GM15510 (cell line): Measurements from ENCODE around the gene NME7.

Source experiments
- POLR2A ChIP-seq: IDR thresholded peaks from 3 replicates; pipeline ENCODE4 v1.6.1; 2011; ENCODE audit warnings: borderline replicate concordance; ENCODE audit not compliant: insufficient read length; ENCODE audit errors: extremely low read depth

NME7 gene

DNA sequence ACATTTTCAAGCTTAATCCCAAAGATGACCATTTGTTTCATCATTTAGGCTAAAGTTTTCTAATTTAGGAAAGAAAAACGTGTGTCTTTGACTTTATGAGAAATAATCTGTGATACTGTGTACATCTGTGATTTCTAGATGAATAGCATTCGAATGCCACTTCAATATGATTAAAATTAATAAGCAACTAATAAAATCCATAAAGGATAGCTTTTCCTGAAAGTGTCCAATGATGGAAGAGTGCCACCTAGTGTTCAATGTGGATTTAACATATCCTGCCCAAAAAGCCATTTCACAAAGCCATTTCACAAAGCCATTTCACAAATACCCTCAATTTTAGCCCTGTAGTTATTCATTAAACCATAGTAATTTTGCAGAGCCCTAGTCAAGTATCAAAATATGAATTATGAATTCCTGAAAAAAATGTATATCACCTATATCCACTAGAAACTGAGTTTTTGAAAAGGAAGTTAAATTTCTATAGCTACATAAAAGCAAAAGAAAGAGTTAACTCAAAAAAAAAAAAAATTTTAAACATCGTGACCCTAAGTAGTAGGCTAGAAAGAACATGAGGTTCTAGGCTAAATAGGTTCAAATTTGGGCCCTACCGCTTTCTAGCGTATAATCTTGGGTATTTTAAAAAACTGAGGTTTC lies 19.1 kb downstream of the NME7 start:
- no peak for TF ChIP-seq POLR2A

- no peak for TF ChIP-seq POLR2A
Observed at GRCh38 chr1:169347688-169348382, 19.8 kb downstream of the NME7 start.

DNA sequence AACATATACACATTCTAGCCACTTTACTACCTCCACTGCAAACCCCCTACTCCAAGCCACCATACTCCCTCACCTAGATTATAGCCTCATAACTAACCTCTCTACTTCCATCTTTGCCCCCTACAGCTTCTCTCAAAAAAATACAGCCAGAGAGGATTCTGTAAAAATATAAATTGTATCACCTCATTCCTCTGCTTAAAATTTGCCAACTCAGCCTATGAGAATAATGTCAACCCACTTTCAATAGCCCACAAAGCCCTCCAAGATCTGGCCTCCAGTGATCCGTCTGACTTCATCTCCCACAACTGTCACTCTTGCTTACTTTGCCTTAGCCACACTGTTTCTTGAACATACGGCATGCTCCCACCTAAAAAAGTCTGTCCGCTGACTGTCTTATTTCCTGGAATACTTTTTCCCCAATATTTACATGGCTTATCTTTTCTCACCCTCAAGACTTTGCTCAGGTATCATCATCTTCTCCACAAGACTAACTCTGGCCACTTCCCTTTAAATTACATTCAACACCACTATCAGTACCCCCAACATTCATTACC lies 21.5 kb downstream of the NME7 start:
- TF ChIP-seq POLR2A, result no peak

DNA sequence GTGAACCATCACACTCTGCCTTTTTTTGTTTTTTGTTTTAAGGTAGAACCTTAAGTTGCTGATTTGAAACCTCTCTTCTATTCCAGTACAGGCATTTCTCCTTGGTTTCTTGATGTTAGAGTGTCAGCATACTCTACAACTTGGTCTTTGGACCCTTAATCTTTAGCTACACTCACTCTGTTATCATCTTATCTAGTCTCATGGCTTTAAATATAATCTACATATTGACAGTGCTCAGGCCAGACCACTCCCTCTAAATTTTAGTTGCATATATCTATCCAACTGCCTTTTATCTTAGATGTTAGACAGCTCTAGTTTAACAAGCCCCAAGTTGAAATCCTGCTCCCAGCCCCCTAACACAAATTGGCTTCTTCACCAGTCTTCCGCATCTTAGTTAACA lies 22.1 kb downstream of the NME7 start:
- no peak for TF ChIP-seq POLR2A

- TF ChIP-seq POLR2A, result no peak
Observed at GRCh38 chr1:169340882-169341281, 26.7 kb downstream of the NME7 start.

- TF ChIP-seq POLR2A, result no peak
Observed at GRCh38 chr1:169339773-169340172, 27.8 kb downstream of the NME7 start.

GRCh38 chr1:169338617-169339016 lies 29.0 kb downstream of the NME7 start:
- TF ChIP-seq POLR2A, result no peak

GRCh38 chr1:169330927-169331326 lies 36.7 kb downstream of the NME7 start:
- no peak for TF ChIP-seq POLR2A

- TF ChIP-seq POLR2A, result no peak
Observed at GRCh38 chr1:169329383-169329782, 38.2 kb downstream of the NME7 start.

GRCh38 chr1:169327875-169328274 lies 39.7 kb downstream of the NME7 start:
- TF ChIP-seq POLR2A, result no peak

DNA sequence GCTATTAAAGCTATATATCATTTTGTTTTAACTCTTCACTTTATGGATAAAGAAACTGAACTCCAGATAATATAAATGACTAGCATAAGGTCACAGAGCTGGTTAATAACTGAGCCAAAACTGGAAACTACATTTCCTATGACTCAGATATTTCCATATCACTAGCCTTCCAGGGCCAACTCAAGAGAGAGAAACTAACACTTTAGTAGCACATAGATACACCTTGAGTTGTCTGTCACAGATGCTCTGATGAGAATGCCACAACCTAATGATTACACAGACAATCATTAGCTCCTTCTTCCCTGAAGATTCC lies 40.7 kb downstream of the NME7 start:
- no peak for TF ChIP-seq POLR2A

DNA sequence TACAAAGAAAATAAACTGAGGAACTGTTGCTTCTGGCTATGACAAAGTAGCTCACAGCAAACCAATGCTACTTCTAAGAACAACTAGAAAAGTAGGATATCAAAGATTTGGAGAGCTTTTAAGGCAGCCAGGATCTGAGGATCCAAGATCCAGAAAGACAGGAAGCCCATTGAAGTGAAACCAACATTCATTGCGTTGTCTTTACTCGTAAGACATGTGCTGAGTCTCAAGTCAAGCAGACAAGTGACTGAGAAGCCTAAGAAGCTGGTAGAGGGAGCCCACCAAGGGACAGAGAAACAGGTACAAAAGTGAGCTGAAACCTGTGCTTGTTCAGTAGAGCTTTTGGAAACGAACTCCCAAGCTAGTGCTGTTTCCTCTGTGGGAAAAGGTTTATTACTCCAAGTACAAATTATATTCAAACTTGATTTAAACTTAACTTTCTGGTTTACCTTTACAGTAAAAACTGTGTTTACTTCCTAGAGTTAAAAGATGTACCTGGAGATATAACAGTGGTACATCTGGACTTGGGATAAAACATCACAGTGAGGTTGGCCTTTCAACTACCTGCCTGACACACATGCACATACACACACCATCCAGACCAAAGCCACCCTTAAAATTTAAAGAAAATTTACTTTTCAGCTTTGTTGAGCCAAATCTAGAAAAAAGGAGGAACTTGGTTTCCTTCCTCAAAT lies 41.2 kb downstream of the NME7 start:
- TF ChIP-seq POLR2A, result no peak

DNA sequence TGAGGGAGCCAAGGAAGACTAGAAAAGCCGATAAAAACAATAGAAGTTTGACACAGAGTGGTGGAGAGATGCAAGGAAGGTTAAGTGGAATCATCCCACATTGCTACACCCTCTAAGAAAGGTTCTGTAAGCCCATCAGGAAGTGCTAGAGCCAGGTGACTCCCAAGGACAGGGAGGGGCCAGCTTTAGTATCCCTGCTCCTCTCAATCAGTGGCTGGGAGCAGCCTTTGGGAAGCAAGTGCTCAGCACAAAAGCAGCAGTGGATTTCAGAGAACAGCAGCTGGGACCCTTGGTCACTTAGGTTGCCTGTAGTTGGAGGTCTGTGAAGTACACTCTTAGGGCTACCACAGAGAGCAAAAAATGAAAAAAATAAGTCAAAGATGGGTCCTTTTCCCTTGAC lies 42.5 kb downstream of the NME7 start:
- no peak for TF ChIP-seq POLR2A

DNA sequence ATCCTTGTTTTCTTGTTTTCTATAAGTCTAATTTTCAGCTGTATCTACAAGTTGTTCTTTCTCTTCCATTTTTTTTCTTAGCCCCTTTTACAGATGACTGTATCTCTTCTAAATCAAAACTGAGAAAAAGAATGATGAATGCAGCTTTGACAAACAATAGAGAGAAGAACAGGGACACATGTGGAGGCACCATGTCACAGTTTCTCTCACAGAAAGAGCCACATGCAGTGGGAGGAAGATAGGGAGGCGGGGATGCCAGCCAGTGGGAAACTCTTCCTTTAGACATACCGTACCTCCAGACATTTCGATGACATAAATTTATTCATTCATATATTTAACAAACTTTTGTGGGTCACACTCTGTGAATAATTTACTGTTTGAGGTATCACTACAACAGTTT lies 45.5 kb downstream of the NME7 start:
- no peak for TF ChIP-seq POLR2A

DNA sequence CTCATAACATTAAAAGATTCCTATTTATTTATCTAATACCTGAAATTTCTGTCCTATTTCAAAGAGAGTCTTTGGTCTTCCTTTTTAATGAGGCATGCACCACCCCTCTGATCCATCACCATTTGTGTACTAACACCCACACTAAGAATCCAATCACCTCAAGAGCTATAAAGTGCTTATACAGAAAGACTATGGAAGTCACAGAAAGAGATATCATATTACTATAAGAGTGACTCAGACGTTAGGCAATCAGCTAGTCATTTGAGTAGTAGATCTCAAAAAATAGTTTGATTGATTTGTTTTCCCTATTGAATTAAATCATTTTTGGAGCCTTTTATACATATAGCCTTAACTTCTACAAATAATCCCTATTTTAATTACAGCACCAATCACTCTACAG lies 46.1 kb downstream of the NME7 start:
- no peak for TF ChIP-seq POLR2A
